DND-41 (cell line): ENCODE measurements around the gene QPCTL.

Experiments used
- ATAC-seq: fragments of 200-7000 bp; cut with Tn5 transposase; 3 replicates; pipeline ENCODE4 v1.9.1; 2021; ENCODE audit warnings: low read depth; ENCODE audit not compliant: insufficient read depth
- DNase-seq: peaks from one replicate; pipeline ENCODE4 v3.0.0-alpha.2; 2020
- H2AFZ ChIP-seq: 2 replicates; pipeline ENCODE4 v1.6.0; 2012; ENCODE audit warnings: low read depth, low read length
- H3K27ac ChIP-seq: 2 replicates; pipeline ENCODE4 v1.5.1; 2012; ENCODE audit warnings: low read length, inconsistent platforms
- H3K27me3 ChIP-seq: fragments of 200-600 bp; sonication (generic); 2 replicates; pipeline ENCODE4 v1.6.0; 2012; ENCODE audit warnings: low read length, mild to moderate bottlenecking, inconsistent platforms; ENCODE audit not compliant: insufficient read depth, poor library complexity
- H3K36me3 ChIP-seq: 2 replicates; pipeline ENCODE4 v1.5.1; 2012; ENCODE audit warnings: low read length, inconsistent platforms; ENCODE audit not compliant: insufficient read depth
- H3K4me1 ChIP-seq: 2 replicates; pipeline ENCODE4 v1.5.1; 2012; ENCODE audit warnings: mild to moderate bottlenecking, low read length; ENCODE audit not compliant: insufficient read depth
- H3K4me2 ChIP-seq: 2 replicates; pipeline ENCODE4 v1.6.0; 2012; ENCODE audit warnings: mild to moderate bottlenecking, moderate library complexity, low read length, inconsistent platforms; ENCODE audit not compliant: insufficient read depth
- H3K4me3 ChIP-seq, 2 experiments: fragments of 200-600 bp in 1 of 2; shearing (Covaris generic) in 1 of 2; 2 replicates each; pipeline ENCODE4 v1.5.1; 2012 to 2016; ENCODE audit warnings: inconsistent platforms in 2 of 2, low read length in 2 of 2, mild to moderate bottlenecking in 2 of 2, low read depth in 1 of 2, moderate library complexity in 1 of 2
- H3K79me2 ChIP-seq: 2 replicates; pipeline ENCODE4 v1.6.0; 2012; ENCODE audit warnings: low read length, inconsistent platforms; ENCODE audit not compliant: insufficient read depth
- H3K9ac ChIP-seq: 2 replicates; pipeline ENCODE4 v1.6.0; 2012; ENCODE audit warnings: low read depth, mild to moderate bottlenecking, inconsistent platforms, low read length, moderate library complexity
- H3K9me3 ChIP-seq: 2 replicates; pipeline ENCODE4 v1.5.1; 2012; ENCODE audit warnings: low read length, moderate library complexity, mild to moderate bottlenecking, inconsistent platforms; ENCODE audit not compliant: insufficient read depth, severe bottlenecking
- H4K20me1 ChIP-seq: 2 replicates; pipeline ENCODE4 v1.6.0; 2012; ENCODE audit warnings: low read length; ENCODE audit not compliant: insufficient read depth
- EZH2 ChIP-seq: IDR thresholded peaks from 3 replicates; pipeline ENCODE4 v1.6.1; 2012; ENCODE audit warnings: borderline replicate concordance, low read depth, mild to moderate bottlenecking, moderate library complexity, low read length, inconsistent platforms; ENCODE audit not compliant: severe bottlenecking
- TF ChIP-seq, protein P1 (sequence below): IDR thresholded peaks from 2 replicates; pipeline ENCODE4 v1.5.1; 2012; ENCODE audit warnings: borderline replicate concordance, low read length, moderate library complexity, mild to moderate bottlenecking; ENCODE audit not compliant: poor library complexity, severe bottlenecking; ENCODE audit errors: extremely low read depth

The QPCTL gene

DNA sequence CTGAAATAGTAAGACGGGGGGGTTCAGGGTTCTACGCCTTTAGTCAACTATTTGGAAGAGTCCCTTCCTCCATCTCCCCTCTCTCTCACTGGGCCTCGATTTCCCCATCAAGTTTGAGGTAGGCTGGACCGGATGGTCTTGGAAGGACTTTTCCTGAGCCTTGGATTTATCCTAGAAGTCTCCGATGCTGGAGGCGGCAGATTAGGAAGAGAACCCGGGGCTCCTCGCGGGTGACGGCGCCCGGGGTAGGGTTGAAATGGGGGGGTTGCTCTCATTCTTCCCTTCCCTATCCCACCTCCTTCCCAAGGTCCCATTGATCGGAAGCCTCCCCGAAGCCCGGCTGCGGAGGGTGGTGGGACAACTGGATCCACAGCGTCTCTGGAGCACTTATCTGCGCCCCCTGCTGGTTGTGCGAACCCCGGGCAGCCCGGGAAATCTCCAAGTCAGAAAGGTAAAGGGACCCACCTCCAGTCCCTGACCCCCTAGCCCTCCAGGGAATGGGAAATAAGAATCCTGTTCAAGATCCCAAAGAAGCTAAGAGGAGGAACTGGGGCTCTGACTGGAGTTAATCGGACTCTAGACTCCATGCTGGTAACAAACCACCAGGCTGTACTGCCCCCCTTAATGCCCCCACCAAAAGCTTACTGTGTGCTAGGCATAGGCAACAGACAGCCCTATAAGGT, 781 bp downstream of the QPCTL start:
- Histone ChIP-seq H3K4me3 (peak overlapping the region; percentile 64 to 79), H3K36me3 (peaks cover 38% of the 10 kb centered on the region), H3K9me3 (no peaks in the 10 kb centered on the region), H3K27ac (peak overlapping the region; percentile 76), H3K4me2 (peak overlapping the region; percentile 87), H3K27me3 (no peaks in the 10 kb centered on the region), H4K20me1 (peaks cover 20% of the 10 kb centered on the region), H3K79me2 (peaks cover 43% of the 10 kb centered on the region), H2AFZ (peak overlapping the region; percentile 81), H3K4me1 (peaks cover 26% of the 10 kb centered on the region), H3K9ac (peak overlapping the region; percentile 73)
- DNase-seq (peak; percentile 81), ATAC-seq (no peak)
- TF ChIP-seq, protein P1, sequence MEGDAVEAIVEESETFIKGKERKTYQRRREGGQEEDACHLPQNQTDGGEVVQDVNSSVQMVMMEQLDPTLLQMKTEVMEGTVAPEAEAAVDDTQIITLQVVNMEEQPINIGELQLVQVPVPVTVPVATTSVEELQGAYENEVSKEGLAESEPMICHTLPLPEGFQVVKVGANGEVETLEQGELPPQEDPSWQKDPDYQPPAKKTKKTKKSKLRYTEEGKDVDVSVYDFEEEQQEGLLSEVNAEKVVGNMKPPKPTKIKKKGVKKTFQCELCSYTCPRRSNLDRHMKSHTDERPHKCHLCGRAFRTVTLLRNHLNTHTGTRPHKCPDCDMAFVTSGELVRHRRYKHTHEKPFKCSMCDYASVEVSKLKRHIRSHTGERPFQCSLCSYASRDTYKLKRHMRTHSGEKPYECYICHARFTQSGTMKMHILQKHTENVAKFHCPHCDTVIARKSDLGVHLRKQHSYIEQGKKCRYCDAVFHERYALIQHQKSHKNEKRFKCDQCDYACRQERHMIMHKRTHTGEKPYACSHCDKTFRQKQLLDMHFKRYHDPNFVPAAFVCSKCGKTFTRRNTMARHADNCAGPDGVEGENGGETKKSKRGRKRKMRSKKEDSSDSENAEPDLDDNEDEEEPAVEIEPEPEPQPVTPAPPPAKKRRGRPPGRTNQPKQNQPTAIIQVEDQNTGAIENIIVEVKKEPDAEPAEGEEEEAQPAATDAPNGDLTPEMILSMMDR, result peak; percentile 95
- TF ChIP-seq EZH2, result no peak

DNA sequence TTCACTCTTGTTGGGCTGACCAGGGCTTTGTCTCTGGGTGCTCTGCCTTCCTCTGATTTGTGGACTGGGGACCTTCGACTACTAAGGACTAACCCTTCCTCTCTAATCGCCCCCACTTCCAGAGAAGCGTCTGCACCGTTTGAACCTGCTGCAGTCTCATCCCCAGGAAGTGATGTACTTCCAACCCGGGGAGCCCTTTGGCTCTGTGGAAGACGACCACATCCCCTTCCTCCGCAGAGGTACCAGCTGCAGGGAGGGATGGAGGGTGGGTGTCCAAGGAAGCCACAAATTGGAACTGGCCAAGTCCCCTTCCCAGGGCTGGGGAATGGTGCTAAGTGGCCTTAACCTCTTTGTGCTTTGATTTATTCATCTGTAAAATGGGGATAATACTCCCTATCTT, 9.2 kb downstream of the QPCTL start:
- Histone ChIP-seq H3K27ac (no peak overlapping the region), H3K27me3 (no peaks in the 10 kb centered on the region), H3K4me3 (no peak overlapping the region), H2AFZ (no peak overlapping the region), H3K9me3 (no peaks in the 10 kb centered on the region), H4K20me1 (peaks cover 2% of the 10 kb centered on the region; the same call in 1 of the 2 replicates), H3K4me2 (no peak overlapping the region), H3K79me2 (no peaks in the 10 kb centered on the region), H3K9ac (no peak overlapping the region), H3K4me1 (no peaks in the 10 kb centered on the region), H3K36me3 (peaks cover 37% of the 10 kb centered on the region)
- ATAC-seq (no peak), DNase-seq (no peak)
- no peak for TF ChIP-seq EZH2
- TF ChIP-seq, protein P1, result no peak

DNA sequence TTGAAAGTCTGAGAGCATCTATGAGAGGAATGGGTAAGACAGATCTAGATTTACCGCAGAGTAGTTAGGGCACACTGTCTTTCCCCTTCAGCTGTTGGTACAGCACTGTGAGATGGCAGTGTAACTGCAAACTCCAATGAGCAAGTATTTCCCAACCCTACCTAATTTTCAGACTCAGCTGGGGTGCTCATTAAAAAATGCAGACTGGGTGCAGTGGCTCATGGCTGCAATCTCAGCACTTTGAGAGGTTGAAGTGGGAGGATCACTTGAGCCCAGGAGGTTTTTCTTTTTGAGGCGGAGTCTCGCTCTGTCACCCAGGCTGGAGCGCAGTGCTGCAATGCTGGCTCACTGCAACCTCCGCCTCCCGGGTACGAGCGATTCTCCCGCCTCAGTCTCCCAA, 12.6 kb downstream of the QPCTL start:
- TF ChIP-seq, protein P1, result no peak
- no peak for TF ChIP-seq EZH2
- Histone ChIP-seq H3K4me3 (no peak overlapping the region), H4K20me1 (no peaks in the 10 kb centered on the region; the same call in 1 of the 2 replicates), H3K36me3 (peaks cover 29% of the 10 kb centered on the region), H3K9me3 (no peaks in the 10 kb centered on the region), H3K79me2 (peaks cover 4% of the 10 kb centered on the region; the same call in 1 of the 2 replicates), H2AFZ (no peak overlapping the region), H3K4me2 (no peak overlapping the region), H3K27ac (no peak overlapping the region), H3K27me3 (no peaks in the 10 kb centered on the region), H3K4me1 (no peaks in the 10 kb centered on the region), H3K9ac (no peak overlapping the region)
- no peak for ATAC-seq
- DNase-seq, result no peak
